MM.1S (cell line): ENCODE measurements around the gene CASP4.

Experiments used
- CTCF ChIP-seq: fragments of 300-600 bp; sonication (generic); IDR thresholded peaks from 2 replicates; pipeline ENCODE4 v1.5.1; 2016; ENCODE audit warnings: antibody characterized with exemption, low read length, mixed read lengths
- EZH2 ChIP-seq: fragments of 300-600 bp; sonication (generic); optimal IDR thresholded peaks from 2 replicates; pipeline ENCODE3; 2017; ENCODE audit warnings: low read depth, mild to moderate bottlenecking, antibody characterized with exemption, low read length, mixed read lengths

- no peak for TF ChIP-seq CTCF
- TF ChIP-seq EZH2: no peak
These were observed 42.5 kb downstream of the CASP4 start for GRCh38 chr11:104925850-104926249.
